Measurements from ENCODE around the gene ARID5B. TPM values are rescaled to one million over a fixed set of nuclear protein-coding genes. Genes with fewer than 3 reads are reported as not detected.

Gene ARID5B
- total and polyA plus RNA-seq, 2 of the 4 experiments (the other 2 are of a cell fraction), result 41.0 to 125 TPM

DNA sequence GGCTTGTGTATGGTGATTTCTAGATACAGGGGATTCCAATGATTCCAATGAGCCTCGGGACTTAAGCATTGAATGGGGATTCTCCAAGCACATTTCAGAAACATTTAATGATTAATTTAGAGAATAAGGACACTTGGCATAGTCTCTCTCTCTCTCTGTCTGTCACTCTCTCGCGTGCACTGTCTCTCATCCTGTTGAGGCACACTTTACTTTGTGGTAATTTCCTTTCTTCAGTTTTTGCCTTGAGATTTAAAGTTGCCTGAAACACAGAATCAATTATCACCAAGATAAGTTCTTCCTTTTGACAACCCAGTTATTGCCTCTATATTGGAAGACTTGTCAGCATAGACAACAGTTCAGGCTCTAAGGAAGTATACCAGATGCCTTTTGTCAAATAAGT is 131.6 kb downstream of the ARID5B start:
- Histone ChIP-seq H4K91ac (ENCODE audit: insufficient read depth, low read depth, low read length) (no peak overlapping the region), H3K9me1 (ENCODE audit: insufficient read depth, low read length) (peaks cover 16% of the 10 kb centered on the region), H3K79me1 (ENCODE audit: low read depth in 1 of 2, low read length in 2 of 2) (peaks cover 52 to 85% of the 10 kb centered on the region in 2 experiments), H3K18ac (ENCODE audit: low read depth, low read length) (no peak overlapping the region), H2BK20ac (ENCODE audit: low read depth, low read length) (no peak overlapping the region), H3K27me3 (ENCODE audit: control insufficient read depth, insufficient read depth, low read length) (no peaks in the 10 kb centered on the region), H2AFZ (replicated peaks; ENCODE audit: low read length, poor library complexity) (no peak overlapping the region), H3K9me3 (ENCODE audit: control insufficient read depth, insufficient read depth, low read length) (no peaks in the 10 kb centered on the region), H2BK5ac (ENCODE audit: low read depth, low read length, poor library complexity, severe bottlenecking) (no peak overlapping the region), H3K56ac (ENCODE audit: extremely low read depth, insufficient read depth, low read length) (no peak overlapping the region), H3K4me2 (ENCODE audit: low read depth, low read length) (no peak overlapping the region), H3K4me1 (ENCODE audit: control insufficient read depth, insufficient read depth, low read length) (peaks cover 21% of the 10 kb centered on the region), H2BK120ac (ENCODE audit: low read depth, low read length) (no peak overlapping the region), H2AK5ac (ENCODE audit: low read depth, low read length) (no peak overlapping the region), H2AK9ac (replicated peaks; ENCODE audit: low read depth, low read length, poor library complexity) (no peak overlapping the region), H3K4ac (ENCODE audit: low read depth, low read length) (no peak overlapping the region), H3K23ac (ENCODE audit: low read depth, low read length) (no peak overlapping the region), H4K5ac (ENCODE audit: low read depth, low read length) (no peak overlapping the region), H3K27ac (ENCODE audit: insufficient read depth, low read length) (no peak overlapping the region), H2BK15ac (ENCODE audit: low read depth, low read length) (no peak overlapping the region), H3K36me3 (ENCODE audit: control insufficient read depth, insufficient read depth, low read length) (peaks cover 2% of the 10 kb centered on the region; the same call in 1 of the 2 replicates), H3K14ac (replicated peaks; ENCODE audit: low read depth, low read length) (no peak overlapping the region), H4K20me1 (ENCODE audit: insufficient read depth, low read length) (peaks cover 3% of the 10 kb centered on the region; the same call in 1 of the 2 replicates), H3K9ac (ENCODE audit: low read depth, low read length) (no peak overlapping the region), H4K8ac (ENCODE audit: low read depth in 2 of 2, low read length in 2 of 2) (no peak overlapping the region), H3K4me3 (ENCODE audit: insufficient read depth, low read depth, low read length) (no peak overlapping the region)
- in situ Hi-C loops (cut with MboI; ENCODE audit: low sequenced_read_pairs) (loop anchor here (25.0 kb wide), 3 partner anchors 554 to 1221 kb away; partner anchors contain the start of genes ADO and EGR2), dilution Hi-C loops (cut with HindIII; ENCODE audit: low sequenced_read_pairs, unreplicated experiment) (no loop called here), intact Hi-C loops (cut with micrococcal nuclease) (no loop called here)
- no TSS peak for BruUV-seq (replicated peaks)
- ATAC-seq (ENCODE audit: low read depth) (no peak), DNase-seq (no peak)
- ChIA-PET CTCF (no interaction called here), POLR2A (ENCODE audit: unreplicated experiment) (no interaction called here)
- TF ChIP-seq MAFK (IDR thresholded peaks at IDR 0.05; ENCODE audit: low read depth, low read length), result no peak
- TF ChIP-seq CEBPB (IDR thresholded peaks at IDR 0.05; ENCODE audit: low read depth, low read length), result no peak
- TF ChIP-seq FOS (IDR thresholded peaks at IDR 0.05; ENCODE audit: low read depth, low read length), result no peak
- TF ChIP-seq BHLHE40 (IDR thresholded peaks at IDR 0.05; ENCODE audit: low read depth, low read length), result no peak
- no peak for TF ChIP-seq SMC3 (IDR thresholded peaks at IDR 0.05; ENCODE audit: low read depth, low read length)
- TF ChIP-seq, protein P1, sequence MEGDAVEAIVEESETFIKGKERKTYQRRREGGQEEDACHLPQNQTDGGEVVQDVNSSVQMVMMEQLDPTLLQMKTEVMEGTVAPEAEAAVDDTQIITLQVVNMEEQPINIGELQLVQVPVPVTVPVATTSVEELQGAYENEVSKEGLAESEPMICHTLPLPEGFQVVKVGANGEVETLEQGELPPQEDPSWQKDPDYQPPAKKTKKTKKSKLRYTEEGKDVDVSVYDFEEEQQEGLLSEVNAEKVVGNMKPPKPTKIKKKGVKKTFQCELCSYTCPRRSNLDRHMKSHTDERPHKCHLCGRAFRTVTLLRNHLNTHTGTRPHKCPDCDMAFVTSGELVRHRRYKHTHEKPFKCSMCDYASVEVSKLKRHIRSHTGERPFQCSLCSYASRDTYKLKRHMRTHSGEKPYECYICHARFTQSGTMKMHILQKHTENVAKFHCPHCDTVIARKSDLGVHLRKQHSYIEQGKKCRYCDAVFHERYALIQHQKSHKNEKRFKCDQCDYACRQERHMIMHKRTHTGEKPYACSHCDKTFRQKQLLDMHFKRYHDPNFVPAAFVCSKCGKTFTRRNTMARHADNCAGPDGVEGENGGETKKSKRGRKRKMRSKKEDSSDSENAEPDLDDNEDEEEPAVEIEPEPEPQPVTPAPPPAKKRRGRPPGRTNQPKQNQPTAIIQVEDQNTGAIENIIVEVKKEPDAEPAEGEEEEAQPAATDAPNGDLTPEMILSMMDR (conservative IDR thresholded peaks at IDR 0.05; ENCODE audit: low read depth, low read length), result no peak
- TF ChIP-seq CHD1 (IDR thresholded peaks at IDR 0.05; ENCODE audit: low read depth, low read length), result no peak
- TF ChIP-seq MAZ (IDR thresholded peaks at IDR 0.05; ENCODE audit: borderline replicate concordance, low read depth, low read length), result no peak
- TF ChIP-seq, protein P2, sequence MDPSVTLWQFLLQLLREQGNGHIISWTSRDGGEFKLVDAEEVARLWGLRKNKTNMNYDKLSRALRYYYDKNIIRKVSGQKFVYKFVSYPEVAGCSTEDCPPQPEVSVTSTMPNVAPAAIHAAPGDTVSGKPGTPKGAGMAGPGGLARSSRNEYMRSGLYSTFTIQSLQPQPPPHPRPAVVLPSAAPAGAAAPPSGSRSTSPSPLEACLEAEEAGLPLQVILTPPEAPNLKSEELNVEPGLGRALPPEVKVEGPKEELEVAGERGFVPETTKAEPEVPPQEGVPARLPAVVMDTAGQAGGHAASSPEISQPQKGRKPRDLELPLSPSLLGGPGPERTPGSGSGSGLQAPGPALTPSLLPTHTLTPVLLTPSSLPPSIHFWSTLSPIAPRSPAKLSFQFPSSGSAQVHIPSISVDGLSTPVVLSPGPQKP (IDR thresholded peaks at IDR 0.05; ENCODE audit: borderline replicate concordance, low read depth, low read length), result no peak
- TF ChIP-seq, protein P3, sequence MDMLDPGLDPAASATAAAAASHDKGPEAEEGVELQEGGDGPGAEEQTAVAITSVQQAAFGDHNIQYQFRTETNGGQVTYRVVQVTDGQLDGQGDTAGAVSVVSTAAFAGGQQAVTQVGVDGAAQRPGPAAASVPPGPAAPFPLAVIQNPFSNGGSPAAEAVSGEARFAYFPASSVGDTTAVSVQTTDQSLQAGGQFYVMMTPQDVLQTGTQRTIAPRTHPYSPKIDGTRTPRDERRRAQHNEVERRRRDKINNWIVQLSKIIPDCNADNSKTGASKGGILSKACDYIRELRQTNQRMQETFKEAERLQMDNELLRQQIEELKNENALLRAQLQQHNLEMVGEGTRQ (IDR thresholded peaks at IDR 0.05; ENCODE audit: low read depth, low read length), result no peak
- TF ChIP-seq RFX5 (IDR thresholded peaks at IDR 0.05; ENCODE audit: low read depth, low read length), result no peak
- no peak for TF ChIP-seq MXI1 (IDR thresholded peaks at IDR 0.05; ENCODE audit: borderline replicate concordance, low read depth, low read length)
- no peak for TF ChIP-seq POLR2A (IDR thresholded peaks at IDR 0.05; ENCODE audit: low read depth, low read length)
- WGBS, 2 experiments (ENCODE audit: extremely low coverage in 2 of 2, insufficient read length in 1 of 2), result no CpG with 5 or more reads among the region's 3 CpGs
